Measurements from ENCODE around the gene CDH3.
"Not testable (repeated sequence)": the region's sequence is repeated elsewhere in the genome, so short reads cannot be mapped to it uniquely, and the experiment has no call there.

Gene CDH3

DNA sequence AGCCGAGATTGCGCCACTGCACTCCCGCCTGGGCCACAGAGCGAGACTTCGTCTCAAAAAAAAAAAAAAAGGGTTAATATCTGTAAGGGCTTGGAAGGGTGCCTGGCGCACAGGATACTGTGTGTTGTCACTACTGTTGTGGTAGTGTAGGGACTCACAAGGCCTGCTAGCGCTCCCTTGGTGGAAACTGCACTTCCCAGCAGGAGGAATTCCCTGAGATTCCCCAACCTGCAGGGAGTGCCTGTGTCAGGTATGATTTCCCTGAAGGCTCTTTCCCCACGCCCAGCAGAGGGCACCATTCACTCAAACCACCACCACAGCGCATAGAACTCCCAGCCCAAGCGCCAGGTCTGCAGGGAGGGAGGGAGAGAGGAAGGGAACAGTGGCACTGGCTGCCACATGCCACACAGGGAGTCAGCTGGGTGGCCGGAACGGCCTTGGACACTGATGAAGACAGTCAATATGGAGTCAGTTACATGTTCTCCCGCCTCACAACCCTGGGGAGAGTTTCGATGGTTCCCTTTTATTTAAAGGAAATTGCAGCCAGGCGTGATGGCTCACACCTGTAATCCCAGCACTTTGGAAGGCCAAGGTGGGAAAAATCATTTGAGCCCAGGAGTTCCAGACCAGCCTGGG lies 59.2 kb downstream of the CDH3 start:
- DNase-seq (ENCODE audit: low read depth): peak; percentile 32

DNA sequence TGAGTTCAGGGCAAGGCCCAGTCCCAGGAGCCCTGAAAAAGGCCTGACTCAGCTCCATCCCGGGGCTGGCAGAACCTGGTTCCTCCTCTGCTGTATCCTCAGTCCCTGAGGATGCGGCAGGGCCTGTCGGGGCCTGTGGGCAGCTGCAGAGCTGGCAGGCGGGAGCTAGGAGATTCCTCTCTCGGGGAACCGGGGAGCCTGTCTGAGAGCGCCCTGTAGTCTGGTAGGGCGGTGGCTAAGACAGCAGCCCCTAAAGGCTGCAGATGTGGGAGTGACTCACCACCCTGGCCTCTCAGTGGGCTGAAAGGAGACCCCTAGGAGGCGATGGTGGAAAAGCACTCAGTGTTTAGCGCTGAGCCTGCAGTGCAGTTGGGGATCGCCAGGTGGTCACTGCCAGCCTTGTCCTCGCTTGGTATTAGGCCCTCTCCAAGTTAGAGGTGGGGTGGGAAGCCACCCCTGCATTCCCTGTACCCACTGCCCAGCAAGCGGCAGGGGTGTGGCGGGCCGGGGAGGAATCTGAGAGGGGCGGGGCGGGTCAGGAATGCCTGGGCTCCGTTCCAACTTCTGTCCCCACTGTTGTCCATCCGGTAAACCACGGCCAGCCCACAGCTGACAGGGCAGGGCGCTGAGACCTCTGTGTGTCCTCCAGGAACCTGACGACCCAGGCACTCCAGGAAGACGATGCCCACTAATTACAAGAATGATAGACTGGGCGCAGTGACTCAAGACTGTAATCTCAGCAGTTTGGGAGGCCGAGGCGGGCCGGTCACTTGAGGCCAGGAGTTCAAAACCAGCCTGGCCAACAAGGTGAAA lies 62.4 kb downstream of the CDH3 start:
- DNase-seq (ENCODE audit: low read depth): no peak

DNA sequence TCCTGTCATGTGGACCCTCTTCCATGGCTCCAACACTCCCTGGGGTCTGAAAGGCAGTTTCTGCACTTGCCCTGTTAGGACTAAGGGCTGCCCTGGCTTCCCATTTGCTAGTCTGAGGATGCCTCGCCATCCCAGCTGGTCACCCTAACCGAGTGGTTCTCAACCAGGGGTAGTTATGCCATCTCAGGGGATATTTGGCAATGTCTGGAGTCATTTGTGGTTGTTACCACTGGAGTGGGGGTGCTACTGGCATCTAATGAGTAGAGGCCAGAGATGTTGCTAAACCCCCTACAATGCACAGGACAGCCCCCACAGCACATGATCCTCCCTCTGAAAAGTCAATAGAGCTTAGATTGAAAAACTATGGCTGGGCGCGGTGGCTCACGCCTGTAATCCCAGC lies 65.1 kb downstream of the CDH3 start:
- no peak for DNase-seq (ENCODE audit: low read depth)

DNA sequence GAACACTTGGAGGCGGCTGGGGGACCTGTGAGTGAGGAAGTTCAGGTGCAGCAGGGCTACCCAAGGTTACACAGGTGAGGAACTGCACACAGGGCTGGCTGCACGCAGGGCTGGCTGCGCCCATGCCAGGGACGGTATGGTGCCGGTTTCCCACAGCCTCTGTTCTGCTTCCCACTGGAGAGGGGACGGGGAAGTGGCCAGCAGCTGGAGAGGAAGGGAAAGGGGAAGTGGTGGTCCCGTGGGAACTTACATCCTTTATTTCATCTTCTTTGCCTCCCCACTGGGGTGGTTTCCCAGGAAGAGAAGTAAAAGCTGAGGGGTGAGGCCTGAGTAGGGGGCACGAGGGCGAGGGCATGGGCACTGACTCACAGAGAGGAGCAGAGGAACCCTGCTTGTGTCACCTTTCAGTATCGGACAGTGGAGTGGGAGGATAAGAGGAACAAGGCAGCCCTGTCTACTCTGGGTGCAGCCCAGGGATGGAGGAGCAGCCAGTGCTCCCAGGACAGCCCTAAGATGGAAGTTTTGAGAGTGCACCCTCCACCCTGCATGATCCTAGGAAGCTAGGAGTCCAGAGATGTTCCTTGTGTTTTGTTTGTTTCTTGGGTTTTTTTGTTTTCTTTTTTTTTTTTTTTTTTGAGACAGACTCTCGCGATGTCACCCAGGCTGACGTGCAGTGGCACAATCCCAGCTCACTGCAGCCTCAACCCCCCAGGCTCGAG lies 66.5 kb downstream of the CDH3 start:
- no peak for DNase-seq (ENCODE audit: low read depth)

DNA sequence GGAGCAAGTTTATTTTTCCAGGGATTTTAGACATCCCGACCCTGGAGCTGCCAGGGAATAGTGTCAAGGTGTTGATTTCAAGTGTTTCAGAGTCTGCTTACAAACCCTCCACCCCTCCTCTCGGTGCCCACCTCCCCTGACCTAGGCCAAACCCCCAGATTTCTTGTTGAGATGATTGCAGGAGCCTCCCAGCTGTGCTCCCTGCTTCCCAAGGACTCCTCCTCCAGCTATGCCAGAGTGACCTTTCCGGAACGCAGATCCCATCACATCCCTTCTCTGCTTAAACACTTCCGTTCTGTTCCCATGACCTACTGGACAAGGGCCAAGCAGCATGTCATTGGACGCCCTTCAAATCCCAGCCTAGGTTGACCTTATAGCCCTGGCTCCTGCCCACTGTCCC lies 68.3 kb downstream of the CDH3 start:
- no peak for DNase-seq (ENCODE audit: low read depth)

DNA sequence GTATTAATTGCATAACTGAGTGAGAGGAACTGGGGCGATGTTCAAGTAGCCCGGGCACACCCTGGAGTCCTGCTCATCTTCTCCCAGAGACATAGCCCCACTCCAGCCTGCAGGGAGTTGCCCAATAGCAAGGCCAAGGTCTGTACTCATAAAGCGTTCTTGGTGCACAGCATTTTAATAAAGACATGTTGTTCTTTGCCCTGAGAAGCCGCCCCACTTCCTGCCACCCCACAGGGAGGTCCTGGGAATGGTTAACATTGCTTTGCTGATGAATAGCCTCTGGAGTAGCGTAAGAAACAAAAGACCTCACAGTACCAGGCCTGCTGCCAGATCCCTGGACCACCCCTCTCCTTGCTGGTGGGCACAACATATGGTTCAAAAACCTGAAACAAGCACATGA lies 70.4 kb downstream of the CDH3 start:
- no peak for DNase-seq (ENCODE audit: low read depth)

DNA sequence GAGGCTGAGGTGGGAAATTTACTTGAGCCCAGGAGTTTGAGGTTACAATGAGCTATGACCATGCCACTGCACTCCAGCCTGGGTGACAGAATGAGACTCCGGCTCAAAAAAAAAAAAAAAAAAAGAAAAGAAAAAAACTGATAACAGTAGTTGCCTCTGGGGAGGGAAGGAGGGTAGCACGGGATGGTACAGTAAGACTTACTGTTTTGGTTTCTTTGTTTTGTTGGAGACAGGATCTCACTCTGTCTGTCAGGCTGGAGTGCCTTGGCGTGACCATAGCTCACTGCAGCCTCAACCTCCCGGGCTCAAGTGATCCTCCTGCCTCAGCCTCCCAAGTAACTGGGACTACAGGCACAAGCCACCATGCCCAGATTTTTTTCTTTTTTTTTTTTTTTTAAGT lies 71.4 kb downstream of the CDH3 start:
- DNase-seq (ENCODE audit: low read depth): not testable (repeated sequence)

DNA sequence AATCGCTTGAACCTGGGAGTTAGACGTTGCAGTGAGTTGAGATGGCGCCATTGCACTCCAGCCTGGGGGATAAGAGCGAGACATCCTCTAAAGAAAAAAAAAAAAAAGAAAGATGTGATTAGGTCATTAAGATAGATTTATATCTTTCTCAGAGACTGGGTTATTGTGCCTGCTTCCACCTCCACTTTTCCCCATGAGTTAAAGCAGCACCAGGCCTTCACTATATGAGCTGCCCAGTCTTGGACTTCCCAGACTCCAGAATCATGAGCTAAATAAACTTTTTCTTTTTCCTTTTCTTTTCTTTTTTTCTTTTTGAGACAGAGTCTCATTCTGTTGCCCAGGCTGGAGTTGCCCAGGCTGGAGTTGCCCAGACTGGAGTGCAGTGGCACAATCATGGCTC lies 72.6 kb downstream of the CDH3 start:
- DNase-seq (ENCODE audit: low read depth): no peak

DNA sequence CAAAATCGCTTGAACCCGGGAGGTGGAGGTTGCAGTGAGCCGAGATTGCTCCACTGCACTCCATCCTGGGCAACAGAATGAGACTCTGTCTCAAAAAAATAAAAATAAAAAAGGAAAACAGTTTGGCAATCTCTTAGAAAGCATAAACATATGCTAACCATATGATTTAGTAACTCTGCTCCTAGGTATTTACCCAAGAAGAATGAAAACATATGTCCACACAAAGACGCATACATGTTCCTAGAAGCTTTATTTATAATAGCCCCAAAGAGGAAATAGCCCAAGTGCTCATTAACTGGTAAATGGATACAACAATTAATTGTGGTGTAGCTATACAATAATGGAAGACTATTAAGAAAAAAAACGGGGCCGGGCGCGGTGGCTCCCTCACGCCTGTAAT lies 73.5 kb downstream of the CDH3 start:
- DNase-seq (ENCODE audit: low read depth): no peak

DNA sequence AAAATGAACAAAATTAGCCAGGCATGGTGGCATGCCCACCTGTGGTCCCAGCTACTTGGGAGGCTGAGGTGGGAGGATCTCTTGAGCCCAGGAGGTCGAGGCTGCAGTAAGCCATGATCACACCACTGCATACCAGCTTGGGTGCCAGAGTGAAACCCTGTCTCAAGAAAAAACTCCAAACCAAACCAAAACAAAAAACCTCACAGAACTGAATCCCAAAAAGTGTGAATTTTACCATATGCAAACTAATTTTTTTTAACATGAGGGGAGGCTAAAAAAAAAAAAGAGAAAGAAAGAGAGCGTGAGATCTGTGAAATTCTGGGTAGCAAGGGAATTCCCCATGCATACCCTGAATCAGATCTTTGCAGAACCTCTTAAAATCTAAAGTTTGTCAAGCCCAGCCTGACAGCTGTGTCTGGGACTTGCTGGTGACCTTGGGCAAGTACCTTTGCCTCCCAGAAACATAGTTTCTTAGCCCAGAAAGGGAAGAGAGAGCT lies 74.9 kb downstream of the CDH3 start:
- no peak for DNase-seq (ENCODE audit: low read depth)

DNA sequence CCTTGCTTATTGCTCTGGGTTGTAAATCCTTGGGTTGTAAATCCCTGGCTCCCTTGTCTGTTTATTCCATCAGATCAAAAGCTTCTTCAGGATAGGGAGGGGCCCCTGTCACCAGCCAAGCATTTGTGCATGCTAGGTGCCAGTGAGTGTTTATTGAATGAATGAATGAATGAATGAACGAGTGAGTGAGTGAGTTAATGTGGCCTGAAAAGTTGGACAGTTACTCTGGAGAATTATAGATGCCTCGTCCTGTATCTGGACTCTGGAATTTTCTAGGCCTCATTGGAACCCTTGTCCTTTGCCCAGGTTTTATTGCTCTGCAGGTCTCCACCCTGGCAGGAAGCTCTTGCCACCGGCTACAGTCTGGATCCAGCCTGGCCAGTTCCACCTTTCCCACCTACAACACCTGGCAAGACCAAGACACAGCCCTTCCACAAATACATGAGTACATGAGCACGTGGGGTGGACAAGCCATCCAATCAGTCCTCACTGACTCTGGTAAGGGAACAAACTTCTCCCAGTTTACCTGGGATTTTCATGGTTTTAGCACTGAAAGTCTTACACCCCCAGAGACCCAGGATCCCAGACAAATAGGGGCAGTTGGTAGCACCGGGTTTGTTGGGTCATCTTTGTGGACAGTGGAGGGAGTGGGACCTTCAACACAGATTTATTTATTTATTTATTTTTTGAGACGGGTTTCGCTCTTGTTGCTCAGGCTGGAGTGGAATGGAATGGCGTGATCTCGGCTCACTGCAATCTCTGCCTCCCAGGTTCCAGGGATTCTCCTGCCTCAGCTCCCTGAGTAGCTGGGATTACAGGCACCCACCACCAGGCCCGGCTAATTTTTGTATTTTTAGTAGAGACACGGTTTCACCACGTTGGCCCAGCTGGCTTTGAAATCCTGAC lies 77.3 kb downstream of the CDH3 start:
- DNase-seq (ENCODE audit: low read depth): no peak

DNA sequence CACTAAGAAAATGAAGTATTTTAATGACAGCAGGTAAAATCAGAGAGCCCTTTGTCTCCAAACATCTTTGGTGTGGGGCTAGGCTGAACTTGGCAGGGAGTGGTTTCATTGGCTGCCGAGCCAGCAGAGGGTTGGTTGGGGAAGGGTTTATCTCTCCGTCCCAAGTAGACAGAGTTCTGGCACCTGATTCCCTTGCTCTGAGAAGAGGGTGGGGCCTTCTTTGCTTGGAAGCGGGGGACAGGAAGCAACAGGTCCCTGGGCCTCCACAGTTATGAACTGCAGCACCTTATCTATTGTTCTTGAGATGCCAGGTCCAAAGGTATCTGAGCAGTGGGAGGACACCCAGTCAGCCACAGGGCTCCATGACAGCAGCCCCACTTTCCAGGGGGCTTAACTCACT lies 79.7 kb downstream of the CDH3 start:
- no peak for DNase-seq (ENCODE audit: low read depth)

DNA sequence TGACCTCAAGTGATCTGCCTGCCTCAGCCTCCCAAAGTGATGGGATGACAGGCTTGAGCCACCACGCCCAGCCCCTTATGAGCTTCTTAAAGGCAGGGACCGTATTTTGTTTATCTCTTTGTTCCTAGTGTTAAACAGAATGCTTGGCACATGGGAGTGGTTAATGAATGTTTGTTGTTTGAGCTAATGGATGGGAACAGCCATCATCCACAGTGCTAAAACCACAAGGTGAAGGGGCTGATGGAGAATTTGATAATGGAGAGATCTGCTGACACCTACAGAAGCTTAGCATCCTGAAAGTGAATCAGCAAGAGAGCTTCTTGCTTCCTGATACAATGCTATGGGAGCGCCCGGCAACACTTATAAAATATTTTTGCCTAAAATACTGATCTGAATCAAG lies 83.4 kb downstream of the CDH3 start:
- DNase-seq (ENCODE audit: low read depth): no peak

DNA sequence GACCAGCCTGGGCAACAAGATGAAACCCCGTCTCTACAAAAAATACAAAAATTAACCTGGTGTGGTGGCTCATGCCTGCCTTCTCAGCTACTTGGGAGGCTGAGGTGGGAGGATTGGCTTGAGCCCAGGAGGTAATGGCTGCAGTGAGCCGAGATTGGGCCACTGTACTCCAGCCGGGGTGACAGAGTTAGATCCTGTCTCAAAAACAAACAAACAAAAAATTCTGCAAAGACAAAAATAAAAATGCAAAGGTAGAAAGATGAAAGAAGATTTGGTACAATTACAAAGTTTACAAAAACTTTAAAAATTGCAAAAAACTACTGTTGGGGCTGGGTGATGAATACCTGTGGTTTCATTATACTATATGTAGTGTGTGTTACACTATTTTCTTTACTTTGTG lies 86.5 kb downstream of the CDH3 start:
- DNase-seq (ENCODE audit: low read depth): no peak

DNA sequence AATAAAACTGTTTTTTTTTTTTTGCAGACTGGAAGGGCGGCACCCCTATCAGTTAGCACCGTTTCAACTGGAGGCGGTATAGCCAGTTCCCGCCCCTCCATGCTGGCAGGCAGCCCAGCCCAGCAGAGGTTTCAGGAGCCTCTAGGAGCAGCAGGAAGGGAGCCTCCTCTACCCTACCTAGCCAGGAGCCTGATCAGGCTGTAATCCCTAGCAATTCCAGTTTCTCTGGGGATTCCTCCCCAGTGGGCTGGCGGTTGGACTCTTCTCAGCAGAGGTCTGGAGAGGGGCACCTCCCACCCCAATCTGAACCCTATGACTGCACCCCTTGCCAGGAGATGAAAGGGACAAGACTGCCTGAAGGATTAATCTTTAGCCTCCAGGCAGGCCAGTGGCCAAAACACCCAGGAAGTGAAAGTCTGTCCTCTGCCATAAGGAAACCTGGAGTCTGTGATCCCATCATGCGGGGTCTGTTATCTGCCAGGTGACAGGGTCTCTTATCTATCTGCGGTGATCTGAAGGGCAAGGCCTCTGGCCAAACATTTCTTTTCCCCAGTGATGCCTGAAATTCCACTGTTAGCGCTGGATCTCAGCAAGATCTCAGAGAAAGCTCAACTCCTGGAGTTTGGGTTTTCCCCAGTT lies 87.1 kb downstream of the CDH3 start:
- no peak for DNase-seq (ENCODE audit: low read depth)

DNA sequence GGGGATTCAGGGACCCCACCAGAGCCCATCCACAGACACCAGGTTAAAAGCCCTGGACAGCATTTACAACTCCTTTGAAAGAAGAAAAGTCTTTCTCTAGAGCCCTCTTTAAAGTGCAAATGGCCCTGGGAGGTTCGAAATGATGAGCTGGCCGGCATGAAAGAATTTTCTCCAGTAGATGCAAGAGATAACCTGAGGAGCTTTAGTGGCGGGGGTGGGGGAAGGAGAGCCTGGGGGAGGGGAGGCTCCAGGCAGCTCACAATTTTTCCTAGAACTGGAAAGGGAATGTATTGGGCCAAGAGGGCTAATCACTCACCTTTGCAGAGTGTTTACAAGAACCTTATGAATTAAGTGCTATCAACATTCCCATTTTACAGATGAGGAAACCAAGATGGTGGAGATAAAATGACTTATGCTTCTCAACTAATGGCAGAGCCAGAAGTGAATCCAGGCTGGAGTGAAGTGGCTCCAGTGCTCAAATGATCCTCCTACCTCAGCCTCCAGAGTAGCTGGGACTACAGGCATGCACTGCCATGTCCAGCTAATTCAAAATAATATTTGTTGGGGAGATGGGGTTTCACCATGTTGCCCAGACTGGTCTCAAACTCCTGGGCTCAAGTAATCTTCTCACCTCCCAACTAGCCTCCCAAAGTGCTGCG lies 87.8 kb downstream of the CDH3 start:
- DNase-seq (ENCODE audit: low read depth): no peak

DNA sequence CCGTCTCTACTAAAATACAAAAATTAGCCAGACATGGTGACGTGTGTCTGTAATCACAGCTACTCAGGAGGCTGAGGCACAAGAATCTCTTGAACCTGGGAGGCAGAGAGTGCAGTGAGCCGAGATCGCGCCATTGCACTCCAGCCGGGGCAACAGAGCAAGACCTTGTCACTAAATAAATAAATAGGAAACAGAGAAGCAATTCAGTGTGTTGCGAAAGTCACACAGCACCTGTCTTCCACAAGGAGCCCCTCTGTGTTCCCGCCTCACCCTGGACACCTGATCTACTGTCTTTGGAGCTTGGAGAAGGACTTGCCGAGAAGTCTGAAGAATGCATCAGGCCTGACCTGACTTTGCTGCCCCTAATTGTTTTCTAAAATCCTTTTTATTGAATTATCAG lies 88.5 kb downstream of the CDH3 start:
- DNase-seq (ENCODE audit: low read depth): no peak

DNA sequence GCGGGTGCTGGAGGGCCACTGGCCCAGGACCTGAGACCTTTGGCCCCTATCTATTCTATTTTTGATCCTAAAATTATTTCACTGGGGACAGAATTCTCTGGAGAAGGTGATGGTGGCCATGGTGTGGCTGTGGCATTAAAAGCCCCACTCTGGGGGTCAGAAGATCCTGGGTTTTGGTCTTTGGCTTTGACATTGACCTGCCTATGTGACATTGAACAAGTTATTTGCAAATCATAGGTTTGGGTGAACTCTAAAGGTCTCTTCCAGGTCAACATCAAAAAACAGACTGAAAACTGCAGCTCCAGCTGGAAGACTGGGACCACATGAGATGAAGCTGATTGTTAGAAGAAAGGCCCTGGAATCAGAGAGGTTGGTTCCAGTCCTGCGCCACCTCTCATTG lies 89.7 kb downstream of the CDH3 start:
- DNase-seq (ENCODE audit: low read depth): no peak

DNA sequence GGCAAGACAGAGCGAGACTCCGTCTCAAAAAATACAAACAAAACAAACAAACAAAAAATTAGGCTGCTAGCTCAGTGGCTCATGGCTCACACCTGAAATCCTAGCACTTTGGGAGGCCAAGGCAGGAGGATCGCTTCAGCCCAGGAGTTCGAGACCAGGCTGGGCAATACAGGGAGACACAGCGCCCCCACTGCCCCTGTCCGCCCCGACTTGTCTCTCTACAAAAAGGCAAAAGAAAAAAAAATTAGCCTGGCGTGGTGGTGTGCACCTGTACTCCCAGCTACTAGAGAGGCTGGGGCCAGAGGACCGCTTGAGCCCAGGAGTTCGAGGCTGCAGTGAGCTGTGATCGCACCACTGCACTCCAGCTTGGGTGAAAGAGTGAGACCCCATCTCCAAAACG lies 91.5 kb downstream of the CDH3 start:
- DNase-seq (ENCODE audit: low read depth): no peak

DNA sequence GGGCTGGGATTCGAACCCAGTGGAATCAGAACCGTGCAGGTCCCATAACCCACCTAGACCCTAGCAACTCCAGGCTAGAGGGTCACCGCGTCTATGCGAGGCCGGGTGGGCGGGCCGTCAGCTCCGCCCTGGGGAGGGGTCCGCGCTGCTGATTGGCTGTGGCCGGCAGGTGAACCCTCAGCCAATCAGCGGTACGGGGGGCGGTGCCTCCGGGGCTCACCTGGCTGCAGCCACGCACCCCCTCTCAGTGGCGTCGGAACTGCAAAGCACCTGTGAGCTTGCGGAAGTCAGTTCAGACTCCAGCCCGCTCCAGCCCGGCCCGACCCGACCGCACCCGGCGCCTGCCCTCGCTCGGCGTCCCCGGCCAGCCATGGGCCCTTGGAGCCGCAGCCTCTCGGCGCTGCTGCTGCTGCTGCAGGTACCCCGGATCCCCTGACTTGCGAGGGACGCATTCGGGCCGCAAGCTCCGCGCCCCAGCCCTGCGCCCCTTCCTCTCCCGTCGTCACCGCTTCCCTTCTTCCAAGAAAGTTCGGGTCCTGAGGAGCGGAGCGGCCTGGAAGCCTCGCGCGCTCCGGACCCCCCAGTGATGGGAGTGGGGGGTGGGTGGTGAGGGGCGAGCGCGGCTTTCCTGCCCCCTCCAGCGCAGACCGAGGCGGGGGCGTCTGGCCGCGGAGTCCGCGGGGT lies 92.1 kb downstream of the CDH3 start, which contains the start of gene CDH1:
TSS of gene CDH1 (plus strand) at position 247 of the 684 bp plus-strand sequence. CDS start at position 371, 124 bp downstream.
- no peak for DNase-seq (ENCODE audit: low read depth)
